SK-N-SH treated with all-trans-retinoic acid at 6 μM for 48 hours (cell line): ENCODE data around the gene POLK.

Source experiments
- ARNTL ChIP-seq: fragments of 450-650 bp; formaldehyde crosslinking; IDR thresholded peaks from 2 replicates; pipeline ENCODE4 v1.5.0; 2020; ENCODE audit warnings: low read depth, mild to moderate bottlenecking, moderate library complexity, borderline replicate concordance
- RARB ChIP-seq: fragments of 250-450 bp; sonication (Bioruptor Pico); IDR thresholded peaks from 2 replicates; pipeline ENCODE4 v1.8.0; 2021; ENCODE audit warnings: mild to moderate bottlenecking, moderate library complexity
- ZFP3 ChIP-seq: fragments of 250-450 bp; sonication (Bioruptor Pico); IDR thresholded peaks from 2 replicates; pipeline ENCODE4 v1.5.0; 2020; ENCODE audit warnings: mild to moderate bottlenecking, moderate library complexity

- TF ChIP-seq ARNTL (CRISPR knock-in tag) (no peak), RARB (no peak), ZFP3 (CRISPR knock-in tag) (no peak)
These were observed 115.3 kb downstream of the POLK start for GRCh38 chr5:75626959-75627358.
